Left lobe of liver (tissue), 2 donors: ENCODE results near the gene CEP78. TPM values are rescaled to one million over a fixed set of nuclear protein-coding genes. Genes with fewer than 3 reads are reported as not detected.
"Not testable (repeated sequence)": the region's sequence is repeated elsewhere in the genome, so short reads cannot be mapped to it uniquely, and the experiment has no call there.

Source experiments
- ATAC-seq: fragments of 200-7000 bp; cut with Tn5 transposase; one replicate; pipeline ENCODE4 v1.9.1; 2020; ENCODE audit warnings: mild to moderate bottlenecking, moderate library complexity
- DNase-seq: peaks from one replicate; pipeline ENCODE4 v3.0.0-alpha.2; 2020; ENCODE audit warnings: low spot score
- total RNA-seq: library from RNA; stranded (reverse); gene quantifications from one replicate; pipeline ENCODE4 v1.2.1, GENCODE V29; 2021
- donor health status: DM: no; HTN: no; CAD: no; lungs with moderate emphysema.
- donor health status: DM: no; HTN: yes; CAD: no.

The CEP78 gene
- 10.8 TPM for total RNA-seq

GRCh38 chr9:78235762-78236550 is at the start of gene CEP78:
Gene CEP78 (plus strand): TSS chr9:78236075. CDS start chr9:78236351, 276 bp downstream.
- DNase-seq (peak; percentile 96), ATAC-seq (peak; percentile 95)

- ATAC-seq (no peak), DNase-seq (no peak)
These were observed 48.0 kb upstream of the CEP78 start for GRCh38 chr9:78187763-78188484.

- no peak for ATAC-seq
These were observed 47.3 kb upstream of the CEP78 start for GRCh38 chr9:78188594-78188993.

GRCh38 chr9:78189001-78189400 is 46.9 kb upstream of the CEP78 start:
- DNase-seq (no peak), ATAC-seq (no peak)

More at GRCh38 chr9:78188594-78188993, 47.3 kb upstream of the CEP78 start:
- DNase-seq = no peak

GRCh38 chr9:78189461-78189860 is 46.4 kb upstream of the CEP78 start:
- DNase-seq (no peak), ATAC-seq (no peak)

GRCh38 chr9:78191931-78192330 is 43.9 kb upstream of the CEP78 start:
- ATAC-seq (no peak), DNase-seq (no peak)

- DNase-seq = no peak
- no peak for ATAC-seq
These were observed 39.6 kb upstream of the CEP78 start for GRCh38 chr9:78196258-78196657.

- ATAC-seq, DNase-seq: not testable (repeated sequence)
These were observed 34.6 kb upstream of the CEP78 start for GRCh38 chr9:78201158-78201777.

GRCh38 chr9:78207319-78207718 is 28.6 kb upstream of the CEP78 start:
- ATAC-seq = no peak
- DNase-seq = no peak

- ATAC-seq = no peak
These were observed 28.0 kb upstream of the CEP78 start for GRCh38 chr9:78207901-78208300.

GRCh38 chr9:78209127-78209526 is 26.7 kb upstream of the CEP78 start:
- no peak for ATAC-seq

More at GRCh38 chr9:78207901-78208300, 28.0 kb upstream of the CEP78 start:
- DNase-seq = no peak

GRCh38 chr9:78210841-78211301 is 25.0 kb upstream of the CEP78 start:
- ATAC-seq = no peak

More at GRCh38 chr9:78209127-78209526, 26.7 kb upstream of the CEP78 start:
- no peak for DNase-seq

GRCh38 chr9:78212868-78213267 is 23.0 kb upstream of the CEP78 start:
- DNase-seq (no peak), ATAC-seq (no peak)

More at GRCh38 chr9:78210841-78211301, 25.0 kb upstream of the CEP78 start:
- DNase-seq = no peak

GRCh38 chr9:78213712-78214111 is 22.2 kb upstream of the CEP78 start:
- peak; percentile 67 for ATAC-seq
- no peak for DNase-seq

- no peak for DNase-seq
- no peak for ATAC-seq
These were observed 21.4 kb upstream of the CEP78 start for GRCh38 chr9:78214492-78214891.

GRCh38 chr9:78215706-78216105 is 20.2 kb upstream of the CEP78 start:
- ATAC-seq = no peak

GRCh38 chr9:78218890-78219289 is 17.0 kb upstream of the CEP78 start:
- ATAC-seq (no peak), DNase-seq (no peak)

More at GRCh38 chr9:78215706-78216105, 20.2 kb upstream of the CEP78 start:
- no peak for DNase-seq

- peak; percentile 90 for ATAC-seq
- DNase-seq = no peak
These were observed 14.4 kb upstream of the CEP78 start for GRCh38 chr9:78221425-78221824.

- DNase-seq, ATAC-seq: not testable (repeated sequence)
These were observed 14.0 kb upstream of the CEP78 start for GRCh38 chr9:78221841-78222240.

- ATAC-seq = no peak
- DNase-seq = no peak
These were observed 5.1 kb upstream of the CEP78 start for GRCh38 chr9:78230761-78231160.

GRCh38 chr9:78232471-78232870 is 3.4 kb upstream of the CEP78 start:
- DNase-seq, ATAC-seq: not testable (repeated sequence)
